GM18951 (cell line): ENCODE measurements around the gene CUBN.
A peak's percentile ranks its signal among the peaks of the same experiment; 100 is the strongest.
"Not testable (repeated sequence)": the region's sequence is repeated elsewhere in the genome, so short reads cannot be mapped to it uniquely, and the experiment has no call there.

ENCODE experiments used
- POLR2A ChIP-seq: IDR thresholded peaks from 4 replicates; pipeline ENCODE4 v1.6.1; 2011; ENCODE audit warnings: mild to moderate bottlenecking; ENCODE audit not compliant: insufficient read length, insufficient read depth; ENCODE audit errors: extremely low read depth
- in situ Hi-C: fragments of 300-500 bp; cut with MboI; formaldehyde crosslinking; loops from one replicate; pipeline ENCODE4 v1.12.0; 2022; ENCODE audit warnings: low sequenced_read_pairs, mixed read lengths, inconsistent platforms; ENCODE audit not compliant: unreplicated experiment

The CUBN gene

DNA sequence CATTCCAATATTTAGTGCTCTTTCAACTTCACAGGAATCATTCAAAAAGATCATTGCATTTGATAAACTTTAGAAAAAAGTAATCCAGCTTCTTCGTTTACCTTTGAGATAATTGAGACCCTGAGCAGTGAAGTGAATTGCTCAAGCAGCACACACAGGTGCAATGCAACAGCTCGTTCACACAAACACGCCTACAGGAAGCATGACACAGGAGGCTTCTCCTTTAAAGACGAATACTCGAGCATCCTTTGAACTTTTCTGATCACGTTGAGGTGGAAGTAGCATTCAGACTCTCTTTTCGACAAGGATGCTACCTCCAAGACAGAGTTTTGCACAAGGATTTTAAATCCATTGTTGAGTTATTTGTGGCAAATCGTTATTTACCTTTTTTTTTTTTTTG is 294.4 kb downstream of the CUBN start:
- in situ Hi-C loops = no loop called here
- TF ChIP-seq POLR2A = no peak

DNA sequence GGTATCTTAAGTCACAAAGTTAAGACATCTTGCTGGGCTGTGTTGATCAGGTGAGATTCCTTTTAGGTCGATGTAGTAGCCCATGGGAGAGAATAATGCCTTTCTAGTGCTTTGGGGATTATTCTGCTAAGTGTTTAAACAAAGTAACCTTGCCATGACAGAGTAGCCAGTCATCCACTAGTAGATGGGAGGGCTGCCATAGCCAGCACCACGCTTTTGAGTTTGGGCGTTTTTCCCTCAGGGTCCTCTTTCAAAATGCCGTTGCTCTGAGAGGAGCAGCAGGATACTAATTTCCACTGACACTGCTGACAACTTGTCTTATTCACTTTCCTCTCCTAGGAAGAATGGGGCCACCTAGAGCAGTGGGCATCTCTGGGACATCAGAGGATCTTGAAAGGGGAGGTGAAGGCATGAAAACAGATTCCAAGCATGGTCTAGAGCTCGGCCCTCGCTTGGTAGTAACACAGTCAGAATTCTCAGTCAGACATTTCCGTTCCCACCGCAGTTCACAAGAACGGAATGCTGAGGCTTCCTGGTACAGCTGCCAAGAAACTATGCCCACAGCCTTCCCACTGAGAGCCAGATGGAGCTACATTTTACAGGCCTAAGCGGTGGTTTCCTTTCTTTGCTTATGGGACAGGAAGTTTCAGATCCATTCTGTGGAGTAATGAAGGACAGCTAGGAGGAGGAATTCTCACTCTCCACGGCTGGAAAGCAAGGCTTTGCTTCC is 297.1 kb downstream of the CUBN start:
- in situ Hi-C loops = loop anchor here (5.0 kb wide), 1 partner anchor 420 kb away; no protein-coding TSS in a partner anchor
- no peak for TF ChIP-seq POLR2A

DNA sequence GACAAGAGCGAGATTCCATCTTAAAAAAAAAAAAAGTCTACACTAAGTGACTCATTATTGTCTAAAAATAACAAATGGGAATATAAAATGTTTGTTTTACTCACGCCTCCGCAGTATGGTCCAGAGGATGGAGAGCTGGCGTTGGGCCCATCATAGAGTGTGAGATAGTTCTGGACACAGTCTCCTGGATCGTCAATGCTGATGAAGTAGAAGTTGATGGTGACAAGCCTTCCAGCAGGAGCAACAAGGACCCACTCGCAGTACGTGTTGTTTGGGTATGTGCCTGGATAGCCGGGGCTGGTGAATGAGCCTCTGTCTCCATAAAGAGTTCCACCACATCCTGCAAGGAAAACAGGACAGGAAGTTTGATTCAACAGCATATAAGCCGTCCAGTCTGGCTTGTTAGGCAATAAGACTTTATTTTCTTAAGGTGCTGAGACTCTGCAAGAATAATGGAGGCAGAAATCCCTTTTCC is 300.9 kb downstream of the CUBN start:
- TF ChIP-seq POLR2A = no peak
- in situ Hi-C loops = no loop called here

DNA sequence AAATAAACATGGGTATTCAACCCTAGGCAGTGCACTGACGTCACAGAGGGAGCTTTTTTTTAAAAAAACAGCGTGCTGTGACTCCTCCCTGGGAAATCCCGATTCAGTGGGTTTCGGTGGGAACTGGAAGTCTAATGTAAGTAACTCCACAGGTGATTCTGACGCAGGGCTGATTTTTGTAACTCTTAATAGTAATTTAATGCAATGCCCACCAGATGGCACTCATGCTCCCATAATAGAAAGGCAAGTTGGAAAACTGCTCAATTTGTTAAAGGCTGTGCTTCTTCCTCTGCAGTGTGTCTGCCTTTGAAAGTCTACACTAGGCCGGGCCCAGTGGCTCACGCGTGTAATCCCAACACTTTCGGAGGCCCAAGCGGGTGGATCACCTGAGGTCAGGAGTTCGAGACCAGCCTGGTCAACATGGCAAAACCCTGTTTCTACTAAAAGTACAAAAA is 301.5 kb downstream of the CUBN start:
- in situ Hi-C loops = no loop called here
- TF ChIP-seq POLR2A = no peak

DNA sequence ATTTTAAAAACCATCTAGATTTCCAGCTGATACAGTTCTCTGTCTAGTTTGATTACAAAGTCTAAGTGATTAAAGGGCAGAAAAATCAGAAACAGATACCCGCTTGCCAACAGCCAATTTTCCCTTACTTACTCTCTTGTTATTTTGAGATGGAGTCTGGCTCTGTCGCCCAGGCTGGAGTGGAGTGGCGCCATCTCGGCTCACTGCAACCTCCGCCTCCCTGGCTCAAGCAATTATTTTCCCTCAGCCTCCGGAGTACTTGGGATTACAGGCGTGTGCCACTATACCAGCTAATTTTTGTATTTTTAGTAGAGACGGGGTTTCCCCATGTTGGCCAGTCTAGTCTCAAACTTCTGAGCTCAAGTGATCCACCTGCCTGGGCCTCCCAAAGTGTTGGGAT is 302.1 kb downstream of the CUBN start:
- in situ Hi-C loops = not testable (repeated sequence)

DNA sequence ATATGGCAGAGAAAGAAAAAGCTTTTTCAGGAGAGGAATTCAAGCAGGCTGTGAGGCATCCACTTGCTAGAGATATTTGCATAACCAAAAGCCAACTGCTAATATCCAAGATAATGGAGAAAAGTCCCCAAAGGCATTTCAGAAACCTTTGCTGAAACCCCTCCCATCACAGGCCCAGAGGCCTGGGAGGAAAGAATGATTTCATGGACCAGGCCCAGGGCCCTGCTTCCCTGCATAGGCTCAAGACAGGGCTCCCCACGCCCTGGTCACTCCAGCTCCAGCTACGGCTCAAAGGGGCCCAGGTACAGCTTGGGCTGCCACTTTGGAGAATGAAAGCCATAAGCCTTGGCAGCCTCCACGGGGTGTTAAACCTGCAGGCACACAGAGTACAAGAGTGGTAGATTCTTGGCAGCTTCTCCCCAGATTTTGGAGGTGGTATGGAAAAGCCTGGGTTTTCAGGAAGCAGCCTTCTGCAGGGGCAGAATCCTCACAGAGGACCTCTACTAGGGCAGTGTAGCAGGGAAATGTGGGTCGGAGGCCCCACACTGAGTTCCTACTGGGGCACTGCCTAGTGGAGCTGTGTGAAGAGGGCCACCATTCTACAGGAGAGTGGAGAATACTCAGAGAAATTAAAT is 306.8 kb downstream of the CUBN start:
- TF ChIP-seq POLR2A = no peak
- in situ Hi-C loops = no loop called here

DNA sequence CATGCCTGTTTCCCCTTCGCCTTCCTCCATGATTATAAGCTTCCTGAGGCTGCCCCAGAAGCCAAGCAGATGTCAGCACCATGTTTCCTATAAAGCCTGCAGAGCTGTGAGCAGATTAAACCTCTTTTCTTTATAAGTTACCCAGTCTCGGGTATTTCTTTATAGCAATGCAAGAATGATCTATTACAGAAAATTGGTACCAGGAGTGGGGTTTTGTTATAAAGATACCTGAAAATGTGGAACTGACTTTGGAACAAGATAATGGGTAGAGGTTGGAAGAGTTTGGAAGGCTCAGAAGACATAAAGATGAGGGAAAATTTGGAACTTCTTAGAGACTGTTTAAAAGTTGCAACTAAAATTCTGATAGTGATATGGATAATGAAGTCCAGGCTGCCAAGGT is 307.6 kb downstream of the CUBN start:
- in situ Hi-C loops = no loop called here
- no peak for TF ChIP-seq POLR2A

DNA sequence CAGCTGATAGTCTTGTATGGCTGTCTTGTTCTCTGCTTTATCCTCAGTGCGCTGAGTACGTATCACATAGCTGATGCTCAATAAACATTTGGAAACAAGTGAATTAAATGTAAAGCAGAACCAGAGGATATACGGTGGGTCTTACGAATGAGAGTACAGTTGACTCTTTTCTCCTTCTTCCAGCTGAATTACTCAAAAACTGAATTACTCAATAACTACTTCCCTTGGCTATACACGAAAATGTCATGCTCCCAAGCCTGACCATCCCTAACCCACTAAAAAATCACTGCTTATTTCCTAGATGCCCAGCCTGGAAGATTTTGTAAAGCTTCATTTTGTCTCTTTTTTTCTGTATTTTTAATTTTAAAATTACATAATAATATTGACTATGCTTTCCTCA is 309.2 kb downstream of the CUBN start:
- in situ Hi-C loops = no loop called here
- TF ChIP-seq POLR2A = no peak

DNA sequence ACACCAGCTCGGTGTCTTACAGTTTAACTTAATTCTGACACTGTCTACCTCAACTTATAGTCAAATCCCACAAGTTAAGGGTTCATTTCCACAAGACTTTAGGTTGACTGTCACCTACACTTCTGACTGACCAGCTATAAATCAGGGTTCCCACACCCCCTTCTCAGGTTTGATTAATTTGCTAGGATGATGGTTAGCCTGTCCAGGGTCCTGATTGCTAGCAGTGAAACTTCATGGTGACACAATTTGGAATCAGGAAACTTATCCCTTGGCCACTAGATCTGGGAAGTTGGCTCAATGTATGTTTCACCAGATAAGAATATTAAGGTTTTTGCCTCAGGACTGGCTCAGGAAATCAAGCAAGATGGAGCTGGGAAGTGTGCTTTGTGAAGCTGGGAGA is 309.6 kb downstream of the CUBN start:
- TF ChIP-seq POLR2A = no peak
- in situ Hi-C loops = no loop called here

DNA sequence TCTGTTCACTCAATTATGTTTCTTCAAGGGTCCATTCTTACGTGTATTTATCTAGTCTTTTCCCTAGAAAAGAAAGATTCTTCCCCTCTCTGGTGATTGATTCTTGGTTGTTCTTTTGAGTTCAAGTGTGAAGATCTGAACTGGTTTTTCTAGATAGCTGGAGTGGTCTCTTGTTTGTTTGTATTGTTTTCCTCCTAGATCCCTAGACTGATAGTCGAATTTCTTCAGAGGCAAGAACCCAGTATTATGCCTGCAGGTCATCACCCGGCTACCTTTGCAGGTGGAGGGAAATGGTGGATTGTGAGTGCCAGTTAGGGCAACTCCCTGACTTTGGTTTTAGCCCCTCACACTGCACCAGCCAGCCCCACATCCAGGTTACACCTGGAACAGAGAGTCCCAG is 310.2 kb downstream of the CUBN start:
- TF ChIP-seq POLR2A = no peak
- in situ Hi-C loops = no loop called here

DNA sequence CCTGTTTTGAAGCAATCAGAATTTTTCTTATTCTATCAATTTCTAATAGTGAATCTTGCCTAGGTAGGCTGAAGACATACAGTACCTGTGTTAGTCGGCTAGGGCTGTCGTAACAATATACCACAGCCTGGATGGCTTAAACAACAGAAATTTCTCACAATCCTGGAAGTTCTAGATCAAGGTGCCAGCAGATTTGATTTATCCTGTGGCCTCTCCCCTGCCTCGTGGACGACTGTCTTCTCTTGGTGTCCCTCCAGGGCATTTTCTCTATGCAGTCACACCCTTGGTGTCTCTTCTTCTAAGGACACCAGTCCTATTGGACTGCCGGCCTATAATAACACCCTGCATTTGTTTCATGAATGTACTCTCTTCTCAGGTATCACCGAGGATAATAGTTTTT is 310.6 kb downstream of the CUBN start:
- in situ Hi-C loops = no loop called here
- no peak for TF ChIP-seq POLR2A

DNA sequence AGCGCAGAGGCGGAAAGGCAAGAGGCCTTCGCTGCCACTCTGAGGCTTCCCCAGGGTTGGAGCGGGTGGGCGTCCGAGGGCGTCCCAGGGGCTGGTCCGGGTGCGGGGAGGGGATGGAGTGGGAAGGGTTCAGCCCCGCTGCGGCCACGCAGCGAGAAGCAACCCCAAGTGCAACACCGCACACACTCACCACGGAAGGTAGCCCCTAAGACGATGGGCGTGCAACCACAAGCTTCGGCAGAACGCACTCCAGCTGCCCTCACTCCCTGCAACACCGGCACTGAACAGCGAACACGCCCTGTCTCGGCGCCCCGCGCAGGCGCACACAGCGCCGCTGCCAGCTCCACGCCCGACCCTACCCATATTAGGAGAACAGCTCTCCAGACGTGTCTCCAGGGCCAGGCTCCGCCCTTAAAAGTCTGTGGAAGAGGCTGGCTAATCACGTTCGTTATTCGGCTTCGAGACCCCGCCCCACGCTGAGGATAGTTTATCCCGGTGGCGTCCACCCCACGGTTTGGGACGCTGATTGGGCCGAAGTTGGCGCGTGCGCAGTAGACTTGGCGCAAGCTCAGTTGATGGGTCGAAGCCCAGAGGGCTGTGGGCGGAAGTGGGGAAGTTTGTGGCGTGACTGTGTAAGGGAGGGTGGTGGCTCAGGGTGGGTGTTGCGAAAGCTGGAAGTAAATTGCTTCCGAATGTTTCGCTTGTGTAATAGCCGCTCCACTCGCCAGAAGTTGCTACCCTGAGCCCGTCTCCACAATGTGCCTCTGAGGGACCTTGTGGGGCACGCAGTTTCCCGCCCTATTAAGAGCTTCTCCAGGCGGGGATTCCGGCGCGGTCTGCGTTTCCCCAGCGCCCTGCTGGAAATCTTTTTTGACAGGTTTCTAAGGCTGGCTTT is 312.2 kb downstream of the CUBN start, which contains the start of gene RSU1:
Gene RSU1 (minus strand): TSS at position 300 of the 895 bp plus-strand sequence. CDS start 343 bp downstream, outside the sequence.
- TF ChIP-seq POLR2A = peak; percentile 86
- in situ Hi-C loops = no loop called here

DNA sequence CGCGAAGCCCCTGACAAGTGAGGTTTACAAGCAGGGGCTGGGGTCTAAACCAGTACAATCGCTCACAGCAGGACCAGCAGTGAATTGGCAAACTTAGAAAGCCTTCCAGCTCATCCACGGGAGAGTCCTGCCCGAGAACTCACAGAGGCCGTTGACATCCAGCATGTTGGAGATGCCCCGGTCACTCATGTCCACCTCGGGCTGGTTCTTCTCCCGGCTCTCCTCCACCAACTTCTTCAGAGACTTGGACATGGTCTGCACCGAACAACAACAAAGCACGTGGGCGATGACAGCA is 312.8 kb downstream of the CUBN start:
- in situ Hi-C loops = no loop called here
- no peak for TF ChIP-seq POLR2A

DNA sequence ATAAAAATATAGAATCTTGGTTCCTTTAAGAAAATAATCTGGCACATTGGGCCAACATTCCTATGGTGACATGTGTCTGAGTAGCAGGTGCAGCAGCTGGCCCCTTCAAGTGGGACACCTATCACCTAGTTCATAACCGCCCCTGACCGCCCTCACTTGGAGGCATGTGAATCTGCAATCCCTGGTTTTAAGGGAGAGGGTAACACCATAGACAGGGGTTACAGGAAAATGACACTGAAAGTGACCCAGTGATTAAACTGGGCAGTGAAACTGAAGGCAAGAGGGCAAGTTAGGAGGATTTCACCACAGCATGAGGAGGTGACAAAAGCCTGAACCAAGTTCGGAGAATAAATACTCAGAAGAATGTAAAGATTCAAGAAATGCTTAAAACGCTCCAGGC is 313.4 kb downstream of the CUBN start:
- in situ Hi-C loops = no loop called here
- TF ChIP-seq POLR2A = no peak

DNA sequence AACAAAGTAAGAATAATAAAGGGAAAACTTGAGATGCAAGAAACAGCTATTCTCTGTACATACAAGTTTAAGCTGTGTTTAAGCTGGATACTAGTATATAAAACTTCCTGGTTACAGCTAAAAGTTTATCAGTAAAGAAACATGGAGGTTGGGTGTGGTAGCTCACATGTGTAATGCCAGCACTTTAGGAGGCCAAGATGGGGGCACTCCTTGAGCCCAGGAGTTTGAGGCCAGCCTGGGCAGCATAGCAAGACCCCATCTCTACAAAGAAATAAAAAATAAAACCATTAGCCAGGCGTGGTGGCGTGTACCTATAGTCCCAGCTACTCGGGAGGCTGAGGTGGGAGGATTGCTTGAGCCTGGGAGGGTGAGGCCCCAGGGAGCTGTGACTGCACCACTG is 315.6 kb downstream of the CUBN start:
- in situ Hi-C loops = no loop called here
- no peak for TF ChIP-seq POLR2A
